Cerebellar nuclear complex (tissue), 1 donor: ENCODE results near the gene PHB1.
"Not testable (repeated sequence)": the region's sequence is repeated elsewhere in the genome, so short reads cannot be mapped to it uniquely, and the experiment has no call there.

Source experiments
- DNase-seq, 2 experiments: peaks; one replicate each; lab custom pipeline; 2025; lab: John Stamatoyannopoulos, UW

PHB1 gene

GRCh38 chr17:49406421-49407061 is 8.1 kb downstream of the PHB1 start:
- no peak for DNase-seq

GRCh38 chr17:49404906-49405305 is 9.8 kb downstream of the PHB1 start:
- no peak for DNase-seq

- no peak for DNase-seq
Measured at GRCh38 chr17:49404361-49404760, 10.3 kb downstream of the PHB1 start.

GRCh38 chr17:49403514-49404289 is 11.0 kb downstream of the PHB1 start:
- no peak for DNase-seq

GRCh38 chr17:49402706-49403105 is 12.0 kb downstream of the PHB1 start:
- DNase-seq: no peak

- DNase-seq: no peak
Measured at GRCh38 chr17:49401971-49402611, 12.6 kb downstream of the PHB1 start.

- no peak for DNase-seq
Measured at GRCh38 chr17:49399995-49400394, 14.7 kb downstream of the PHB1 start.

- DNase-seq: no peak
Measured at GRCh38 chr17:49397586-49397985, 17.1 kb downstream of the PHB1 start.

GRCh38 chr17:49393491-49394255 is 21.0 kb downstream of the PHB1 start:
- no peak for DNase-seq

- no peak for DNase-seq
Measured at GRCh38 chr17:49390548-49391324, 23.9 kb downstream of the PHB1 start.

- not testable (repeated sequence) for DNase-seq
Measured at GRCh38 chr17:49389514-49390347, 25.0 kb downstream of the PHB1 start.

- DNase-seq: no peak
Measured at GRCh38 chr17:49388692-49389513, 25.8 kb downstream of the PHB1 start.

- DNase-seq: no peak
Measured at GRCh38 chr17:49388290-49388640, 26.4 kb downstream of the PHB1 start.

GRCh38 chr17:49387498-49388289 is 27.0 kb downstream of the PHB1 start:
- no peak for DNase-seq

GRCh38 chr17:49386373-49386772 is 28.3 kb downstream of the PHB1 start:
- no peak for DNase-seq

GRCh38 chr17:49384951-49385350 is 29.7 kb downstream of the PHB1 start:
- DNase-seq: no peak

- DNase-seq: no peak
Measured at GRCh38 chr17:49383060-49383459, 31.6 kb downstream of the PHB1 start.

- DNase-seq: no peak
Measured at GRCh38 chr17:49382556-49382955, 32.1 kb downstream of the PHB1 start.

GRCh38 chr17:49381793-49382192 is 32.9 kb downstream of the PHB1 start:
- DNase-seq: no peak
